HL-60 (cell line): Measurements from ENCODE around the gene UBIAD1.

Experiments
- DNase-seq, 2 experiments: peaks; one replicate each; pipeline ENCODE4 v3.0.0-alpha.2; 2010 to 2020; ENCODE audit warnings: low read depth in 1 of 2, low spot score in 1 of 2
- H3K27ac ChIP-seq: fragments of 250-450 bp; sonication (Bioruptor Pico); replicated peaks from 2 replicates; pipeline ENCODE4 v1.5.1; 2020; ENCODE audit warnings: mild to moderate bottlenecking, moderate library complexity
- H3K27me3 ChIP-seq: fragments of 250-450 bp; sonication (Bioruptor Pico); 2 replicates; pipeline ENCODE4 v1.5.1; 2021; ENCODE audit warnings: mild to moderate bottlenecking, moderate library complexity; ENCODE audit not compliant: insufficient read depth, poor library complexity, severe bottlenecking
- H3K4me3 ChIP-seq: replicated peaks from 2 replicates; pipeline ENCODE4 v1.5.1; 2011; ENCODE audit warnings: mild to moderate bottlenecking, control low read depth, low read length; ENCODE audit not compliant: insufficient read depth
- CTCF ChIP-seq: IDR thresholded peaks from one replicate; pipeline ENCODE4 v1.5.1; 2011; ENCODE audit warnings: low read length, control low read depth, inconsistent platforms; ENCODE audit not compliant: insufficient read depth
- GABPA ChIP-seq: IDR thresholded peaks from 2 replicates; pipeline ENCODE4 v1.6.1; 2012; ENCODE audit warnings: low read depth
- POLR2AphosphoS5 ChIP-seq: IDR thresholded peaks from 2 replicates; pipeline ENCODE4 v1.6.1; 2012; ENCODE audit warnings: low read depth
- REST ChIP-seq: IDR thresholded peaks from 2 replicates; pipeline ENCODE4 v1.6.1; 2012; ENCODE audit warnings: low read depth; ENCODE audit not compliant: insufficient replicate concordance
- SPI1 ChIP-seq: IDR thresholded peaks from 2 replicates; pipeline ENCODE4 v1.6.1; 2012; ENCODE audit warnings: low read depth, mild to moderate bottlenecking, borderline replicate concordance

Gene UBIAD1

GRCh38 chr1:11289064-11289463 lies 16.1 kb downstream of the UBIAD1 start:
- DNase-seq, result no peak
- Histone ChIP-seq H3K4me3 (no peak overlapping the region), H3K27ac (no peak overlapping the region), H3K27me3 (no peaks in the 10 kb centered on the region)
- no peak for TF ChIP-seq CTCF

- no peak overlapping the region for H3K4me3 ChIP-seq
- no peaks in the 10 kb centered on the region for H3K27me3 ChIP-seq
- TF ChIP-seq CTCF, result no peak
- no peak for TF ChIP-seq REST
- no peak for TF ChIP-seq SPI1
- no peak for TF ChIP-seq POLR2AphosphoS5
- no peak for TF ChIP-seq GABPA
- H3K27ac ChIP-seq, result no peak overlapping the region
- DNase-seq, result no peak
Observed at GRCh38 chr1:11291049-11291448, 18.1 kb downstream of the UBIAD1 start.

GRCh38 chr1:11293856-11294255 lies 20.9 kb downstream of the UBIAD1 start:
- Histone ChIP-seq H3K27ac (no peak overlapping the region), H3K27me3 (no peaks in the 10 kb centered on the region), H3K4me3 (no peak overlapping the region)
- no peak for DNase-seq
- no peak for TF ChIP-seq SPI1
- TF ChIP-seq POLR2AphosphoS5, result no peak
- no peak for TF ChIP-seq GABPA
- no peak for TF ChIP-seq REST
- TF ChIP-seq CTCF, result no peak

- TF ChIP-seq CTCF (no peak), REST (no peak), GABPA (no peak), POLR2AphosphoS5 (no peak), SPI1 (no peak)
- Histone ChIP-seq H3K27ac (no peak overlapping the region), H3K27me3 (no peaks in the 10 kb centered on the region), H3K4me3 (no peak overlapping the region)
- DNase-seq, result no peak
Observed at GRCh38 chr1:11294951-11295350, 22.0 kb downstream of the UBIAD1 start.
